Putamen (tissue), 1 donor: ENCODE results near the gene GSPT2.
"Not testable (repeated sequence)": the region's sequence is repeated elsewhere in the genome, so short reads cannot be mapped to it uniquely, and the experiment has no call there.

Experiments used
- DNase-seq: peaks from one replicate; pipeline ENCODE4 v3.0.0-alpha.2; 2016; ENCODE audit warnings: low spot score

The GSPT2 gene

GRCh38 chrX:51743179-51743957, at the start of gene GSPT2:
TSS of gene GSPT2 (plus strand) at chrX:51743442. CDS start at chrX:51743627, 185 bp downstream.
- peak; percentile 70 for DNase-seq

DNA sequence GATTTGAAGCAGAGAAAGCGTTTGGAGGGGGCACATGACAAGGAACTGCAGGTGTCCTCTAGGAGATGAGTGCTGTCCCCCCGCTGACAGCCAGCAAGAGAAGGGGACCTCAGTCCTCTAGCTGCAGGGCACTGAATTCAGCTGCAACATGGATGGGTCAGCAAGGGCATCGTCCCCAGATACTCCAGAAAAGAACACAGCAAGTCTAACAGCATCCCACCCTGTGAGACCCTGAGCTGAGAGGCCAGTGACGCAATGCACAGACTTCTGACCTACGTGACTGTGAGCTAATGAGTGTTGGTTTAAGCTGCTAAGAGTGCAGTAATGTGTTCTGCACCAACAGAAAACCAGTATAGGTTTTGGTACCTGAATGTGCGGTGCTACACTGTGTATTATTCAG, 49.0 kb upstream of the GSPT2 start:
- DNase-seq = no peak

- no peak for DNase-seq
Measured at GRCh38 chrX:51697397-51697796, 45.8 kb upstream of the GSPT2 start.

DNA sequence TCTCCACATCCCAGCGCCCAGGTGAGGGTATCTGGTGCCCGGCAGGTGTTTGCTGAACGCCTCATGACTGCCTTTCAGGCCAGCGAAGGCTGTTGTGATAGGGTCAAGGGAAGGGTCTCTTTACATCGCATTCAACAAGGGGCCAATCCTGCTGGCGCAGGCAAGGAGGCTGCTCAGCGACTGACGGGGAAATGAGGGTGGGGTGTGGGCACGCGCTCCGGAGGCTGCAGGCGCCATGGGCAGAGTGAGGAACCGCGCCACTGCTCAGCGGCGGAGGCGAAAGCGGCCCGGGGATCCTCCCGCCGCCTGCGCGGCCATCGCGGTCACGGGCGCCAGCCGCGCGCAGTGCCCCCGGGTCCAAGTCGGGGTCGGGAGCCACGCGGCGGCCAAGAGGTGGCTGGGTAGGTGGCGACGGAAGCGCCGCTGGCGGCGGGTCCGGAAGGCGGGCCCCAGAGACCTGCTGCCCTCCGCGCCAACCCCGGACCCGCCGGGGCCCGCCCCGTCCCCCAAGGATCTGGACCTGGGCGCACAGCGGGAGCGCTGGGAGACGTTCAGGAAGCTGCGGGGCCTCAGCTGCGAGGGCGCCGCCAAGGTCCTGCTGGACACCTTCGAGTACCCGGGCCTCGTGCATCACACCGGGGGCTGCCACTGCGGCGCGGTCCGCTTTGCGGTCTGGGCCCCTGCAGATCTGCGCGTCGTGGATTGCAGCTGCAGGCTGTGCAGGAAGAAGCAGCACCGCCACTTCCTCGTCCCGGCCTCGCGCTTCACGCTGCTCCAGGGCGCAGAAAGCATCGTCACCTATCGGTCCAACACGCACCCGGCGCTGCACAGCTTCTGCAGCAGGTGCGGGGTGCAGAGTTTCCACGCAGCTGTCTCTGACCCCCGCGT, 32.7 kb upstream of the GSPT2 start, which contains the start of gene CENPVL1:
Gene CENPVL1 (plus strand): TSS at position 236 of the 888 bp plus-strand sequence. CDS start 0 bp downstream, at position 236.
- DNase-seq = not testable (repeated sequence)

- not testable (repeated sequence) for DNase-seq
Measured at GRCh38 chrX:51712943-51713647, 30.1 kb upstream of the GSPT2 start.

- DNase-seq = no peak
Measured at GRCh38 chrX:51728202-51728601, 15.0 kb upstream of the GSPT2 start.

DNA sequence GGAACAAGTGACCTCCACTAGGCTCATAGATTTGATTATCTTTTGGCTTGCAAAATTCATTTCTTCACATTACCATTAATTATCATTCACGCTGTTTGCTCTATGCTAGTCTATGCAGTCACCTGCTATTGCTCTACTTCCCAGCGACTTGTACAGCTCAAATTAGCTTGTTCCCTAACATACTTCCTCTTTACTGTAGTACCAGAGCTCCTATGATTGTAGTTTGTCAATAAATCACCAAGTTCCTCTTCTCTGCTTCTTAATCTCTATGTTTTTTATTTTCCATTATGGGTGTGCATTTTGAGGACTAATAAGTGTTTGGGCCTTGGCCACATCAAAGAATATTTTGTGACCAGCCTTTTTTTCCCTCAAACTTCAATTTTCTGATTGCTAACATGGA, 6.2 kb upstream of the GSPT2 start:
- DNase-seq = no peak

- DNase-seq = no peak
Measured at GRCh38 chrX:51742586-51742985, 656 bp upstream of the GSPT2 start.

- no peak for DNase-seq
Measured at GRCh38 chrX:51747671-51748070, 4.4 kb downstream of the GSPT2 start.

DNA sequence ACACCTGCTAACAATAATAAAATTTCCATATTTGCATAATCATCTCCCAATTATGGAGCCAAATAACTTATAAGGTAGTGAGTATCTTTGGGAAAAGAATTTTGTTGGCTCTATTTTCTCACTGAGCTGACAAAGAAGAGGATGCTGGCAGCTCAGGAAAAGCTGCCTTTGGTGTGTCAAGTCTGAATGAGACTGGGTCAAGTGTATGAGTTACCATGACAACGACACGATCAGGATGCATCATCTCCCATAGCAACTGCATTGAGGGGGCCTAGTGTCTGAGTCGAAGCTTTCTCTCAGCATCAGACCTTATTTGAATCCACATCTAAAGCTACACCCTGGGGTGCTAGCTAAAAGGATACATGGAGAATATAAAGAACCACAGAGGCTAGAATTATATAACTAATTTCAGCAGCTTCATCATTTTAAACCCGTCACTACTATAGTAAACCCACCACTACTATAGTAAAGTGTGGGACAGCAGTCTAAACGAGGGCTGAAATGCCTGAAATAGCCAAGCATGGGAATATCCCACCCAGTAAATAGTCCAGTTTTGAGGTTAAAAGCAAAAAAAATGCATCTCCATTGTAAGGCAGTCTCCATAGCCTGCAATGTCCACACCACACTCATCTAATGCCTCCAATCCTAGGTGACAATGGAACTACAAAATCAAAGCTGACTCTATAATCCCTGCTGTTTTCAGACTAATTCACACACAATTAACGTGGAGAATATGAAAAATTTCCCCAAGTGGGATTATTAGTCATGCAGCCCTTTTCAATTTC, 16.0 kb downstream of the GSPT2 start:
- peak; percentile 44 for DNase-seq

GRCh38 chrX:51760657-51761056, 17.4 kb downstream of the GSPT2 start:
- DNase-seq = no peak

GRCh38 chrX:51766546-51766945, 23.3 kb downstream of the GSPT2 start:
- no peak for DNase-seq

- no peak for DNase-seq
Measured at GRCh38 chrX:51776851-51777250, 33.6 kb downstream of the GSPT2 start.

GRCh38 chrX:51779306-51779705, 36.1 kb downstream of the GSPT2 start:
- DNase-seq = no peak

- DNase-seq = no peak
Measured at GRCh38 chrX:51795136-51795535, 51.9 kb downstream of the GSPT2 start.
